ENCODE data around the gene SELENOM.
A peak's percentile ranks its signal among the peaks of the same experiment; 100 is the strongest.

The SELENOM gene

DNA sequence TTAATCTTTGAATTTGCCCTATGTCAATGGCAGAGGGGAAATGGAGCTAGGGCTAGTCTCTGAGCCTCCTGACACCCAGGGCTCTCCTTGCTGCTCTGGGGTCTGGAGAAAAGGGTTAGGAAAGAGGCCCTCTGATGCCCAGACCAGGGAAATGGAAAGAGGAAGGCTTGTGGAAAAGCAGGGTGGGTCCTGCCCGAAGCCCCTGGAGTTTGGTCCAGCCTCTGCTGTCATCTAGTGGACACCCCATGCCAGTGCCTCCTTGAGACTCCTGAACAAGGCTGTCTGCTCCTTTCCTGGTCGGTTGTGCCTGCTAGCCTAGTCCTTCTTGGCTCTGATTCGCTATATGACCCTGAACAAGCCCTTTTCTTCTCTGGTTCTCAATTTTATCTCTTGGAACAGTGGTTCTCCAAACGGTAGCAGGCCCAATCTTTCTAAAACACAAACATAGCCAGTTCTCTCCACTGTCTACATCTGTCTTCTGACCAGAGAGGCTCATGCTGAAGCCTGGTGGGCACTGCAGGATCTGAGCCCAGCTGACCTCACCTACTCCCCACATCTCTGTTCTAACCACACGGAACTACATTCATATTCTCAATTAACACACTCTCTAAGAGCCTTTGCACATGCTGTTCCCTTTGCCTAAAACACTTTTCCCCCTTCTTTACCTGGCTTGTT, 41.7 kb upstream of the SELENOM start:
- Histone ChIP-seq H4K20me1 (ENCODE audit: insufficient read depth, low read length) (no peaks in the 10 kb centered on the region), H3K36me3 (replicated peaks; ENCODE audit: insufficient read depth, low read length) (no peaks in the 10 kb centered on the region), H3K4me3 (ENCODE audit: low read length) (no peak overlapping the region), H3F3A (ENCODE audit: insufficient read depth, low read length) (no peaks in the 10 kb centered on the region), H3K9me2 (replicated peaks; ENCODE audit: insufficient read depth, low read length) (no peaks in the 10 kb centered on the region), H3K4me2 (ENCODE audit: low read depth, low read length) (no peak overlapping the region), H2AFZ (ENCODE audit: low read length) (no peak overlapping the region), H3K9ac (ENCODE audit: low read length) (no peak overlapping the region), H3K27me3 (replicated peaks; ENCODE audit: insufficient read depth, low read length) (no peaks in the 10 kb centered on the region), H3K27ac (ENCODE audit: low read length) (no peak overlapping the region), H3K79me2 (ENCODE audit: low read length) (no peaks in the 10 kb centered on the region), H3K4me1 (ENCODE audit: low read length) (no peaks in the 10 kb centered on the region), H3K9me3 (replicated peaks; ENCODE audit: insufficient read depth, low read length) (no peaks in the 10 kb centered on the region)
- TF ChIP-seq, protein P1, sequence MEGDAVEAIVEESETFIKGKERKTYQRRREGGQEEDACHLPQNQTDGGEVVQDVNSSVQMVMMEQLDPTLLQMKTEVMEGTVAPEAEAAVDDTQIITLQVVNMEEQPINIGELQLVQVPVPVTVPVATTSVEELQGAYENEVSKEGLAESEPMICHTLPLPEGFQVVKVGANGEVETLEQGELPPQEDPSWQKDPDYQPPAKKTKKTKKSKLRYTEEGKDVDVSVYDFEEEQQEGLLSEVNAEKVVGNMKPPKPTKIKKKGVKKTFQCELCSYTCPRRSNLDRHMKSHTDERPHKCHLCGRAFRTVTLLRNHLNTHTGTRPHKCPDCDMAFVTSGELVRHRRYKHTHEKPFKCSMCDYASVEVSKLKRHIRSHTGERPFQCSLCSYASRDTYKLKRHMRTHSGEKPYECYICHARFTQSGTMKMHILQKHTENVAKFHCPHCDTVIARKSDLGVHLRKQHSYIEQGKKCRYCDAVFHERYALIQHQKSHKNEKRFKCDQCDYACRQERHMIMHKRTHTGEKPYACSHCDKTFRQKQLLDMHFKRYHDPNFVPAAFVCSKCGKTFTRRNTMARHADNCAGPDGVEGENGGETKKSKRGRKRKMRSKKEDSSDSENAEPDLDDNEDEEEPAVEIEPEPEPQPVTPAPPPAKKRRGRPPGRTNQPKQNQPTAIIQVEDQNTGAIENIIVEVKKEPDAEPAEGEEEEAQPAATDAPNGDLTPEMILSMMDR (IDR thresholded peaks at IDR 0.05; ENCODE audit: low read length), result peak; percentile 84
- TF ChIP-seq EZH2phosphoT487 (IDR thresholded peaks at IDR 0.05; ENCODE audit: low read length), result no peak
- peak; percentile 32 for DNase-seq

GRCh38 chr22:31148488-31148887, 41.1 kb upstream of the SELENOM start:
- H2AFZ ChIP-seq (ENCODE audit: low read length), result no peak overlapping the region
- no peak for DNase-seq

GRCh38 chr22:31144223-31144622, 36.9 kb upstream of the SELENOM start:
- TF ChIP-seq EZH2phosphoT487 (IDR thresholded peaks at IDR 0.05; ENCODE audit: low read length) (no peak), EZH2 (optimal IDR thresholded peaks at IDR 0.05; ENCODE audit: low read depth, low read length) (no peak)
- TF ChIP-seq, protein P1 (IDR thresholded peaks at IDR 0.05; ENCODE audit: low read length), result no peak
- no peak for DNase-seq
- no peaks in the 10 kb centered on the region for H3K36me3 ChIP-seq (replicated peaks; ENCODE audit: insufficient read depth, low read length)

More at GRCh38 chr22:31148488-31148887, 41.1 kb upstream of the SELENOM start:
- Histone ChIP-seq H3K79me2 (ENCODE audit: low read length) (no peaks in the 10 kb centered on the region), H3K27me3 (replicated peaks; ENCODE audit: insufficient read depth, low read length) (no peaks in the 10 kb centered on the region), H3K4me3 (ENCODE audit: low read length) (no peak overlapping the region), H3K9ac (ENCODE audit: low read length) (no peak overlapping the region), H3K4me2 (ENCODE audit: low read depth, low read length) (no peak overlapping the region), H3K27ac (ENCODE audit: low read length) (no peak overlapping the region), H3K36me3 (replicated peaks; ENCODE audit: insufficient read depth, low read length) (no peaks in the 10 kb centered on the region), H3K9me2 (replicated peaks; ENCODE audit: insufficient read depth, low read length) (no peaks in the 10 kb centered on the region), H3F3A (ENCODE audit: insufficient read depth, low read length) (no peaks in the 10 kb centered on the region), H3K9me3 (replicated peaks; ENCODE audit: insufficient read depth, low read length) (no peaks in the 10 kb centered on the region), H3K4me1 (ENCODE audit: low read length) (no peaks in the 10 kb centered on the region), H4K20me1 (ENCODE audit: insufficient read depth, low read length) (no peaks in the 10 kb centered on the region)
- TF ChIP-seq, protein P1 (IDR thresholded peaks at IDR 0.05; ENCODE audit: low read length), result no peak

More at GRCh38 chr22:31144223-31144622, 36.9 kb upstream of the SELENOM start:
- Histone ChIP-seq H3K4me2 (ENCODE audit: low read depth, low read length) (no peak overlapping the region), H3K27me3 (replicated peaks; ENCODE audit: insufficient read depth, low read length) (peaks cover 7% of the 10 kb centered on the region; the same call in 1 of the 2 replicates), H3K9ac (ENCODE audit: low read length) (no peak overlapping the region), H3K4me3 (ENCODE audit: low read length) (no peak overlapping the region), H3F3A (ENCODE audit: insufficient read depth, low read length) (no peaks in the 10 kb centered on the region), H3K9me3 (replicated peaks; ENCODE audit: insufficient read depth, low read length) (no peaks in the 10 kb centered on the region), H3K27ac (ENCODE audit: low read length) (no peak overlapping the region), H2AFZ (ENCODE audit: low read length) (no peak overlapping the region), H3K4me1 (ENCODE audit: low read length) (no peaks in the 10 kb centered on the region), H4K20me1 (ENCODE audit: insufficient read depth, low read length) (no peaks in the 10 kb centered on the region), H3K9me2 (replicated peaks; ENCODE audit: insufficient read depth, low read length) (no peaks in the 10 kb centered on the region), H3K79me2 (ENCODE audit: low read length) (no peaks in the 10 kb centered on the region)
